ENCODE results near the gene NDUFS6. TPM values are rescaled to one million over a fixed set of nuclear protein-coding genes. Genes with fewer than 3 reads are reported as not detected.
A peak's percentile ranks its signal among the peaks of the same experiment; 100 is the strongest.

The NDUFS6 gene
- total RNA-seq, 1 experiment from 2014 or later = 72.8 TPM

DNA sequence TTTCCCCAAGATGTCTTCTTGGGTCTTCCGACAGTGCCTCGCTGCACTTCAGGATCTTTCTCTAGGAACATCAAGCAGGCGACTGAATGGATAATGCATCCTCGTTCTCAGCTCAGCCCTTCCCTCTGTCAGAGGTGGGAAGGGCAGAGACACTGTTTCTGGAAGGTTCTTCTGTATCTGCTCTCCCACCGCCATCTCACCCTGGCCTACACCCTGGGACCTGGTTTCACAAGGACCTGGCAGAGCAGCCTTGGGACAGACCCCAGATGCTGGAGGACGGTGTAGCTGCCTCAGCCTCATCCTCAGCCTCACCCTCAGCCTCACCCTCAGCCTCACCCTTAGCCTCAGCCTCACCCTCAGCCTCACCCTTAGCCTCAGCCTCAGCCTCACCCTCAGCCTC is 20.1 kb upstream of the NDUFS6 start:
- H3K9me3 ChIP-seq (ENCODE audit: low read depth, low read length, poor library complexity, severe bottlenecking) = no peaks in the 10 kb centered on the region
- peaks cover 4% of the 10 kb centered on the region for H3K27me3 ChIP-seq (replicated peaks; ENCODE audit: insufficient read depth, low read depth, low read length, poor library complexity)
- TF ChIP-seq, protein P1, sequence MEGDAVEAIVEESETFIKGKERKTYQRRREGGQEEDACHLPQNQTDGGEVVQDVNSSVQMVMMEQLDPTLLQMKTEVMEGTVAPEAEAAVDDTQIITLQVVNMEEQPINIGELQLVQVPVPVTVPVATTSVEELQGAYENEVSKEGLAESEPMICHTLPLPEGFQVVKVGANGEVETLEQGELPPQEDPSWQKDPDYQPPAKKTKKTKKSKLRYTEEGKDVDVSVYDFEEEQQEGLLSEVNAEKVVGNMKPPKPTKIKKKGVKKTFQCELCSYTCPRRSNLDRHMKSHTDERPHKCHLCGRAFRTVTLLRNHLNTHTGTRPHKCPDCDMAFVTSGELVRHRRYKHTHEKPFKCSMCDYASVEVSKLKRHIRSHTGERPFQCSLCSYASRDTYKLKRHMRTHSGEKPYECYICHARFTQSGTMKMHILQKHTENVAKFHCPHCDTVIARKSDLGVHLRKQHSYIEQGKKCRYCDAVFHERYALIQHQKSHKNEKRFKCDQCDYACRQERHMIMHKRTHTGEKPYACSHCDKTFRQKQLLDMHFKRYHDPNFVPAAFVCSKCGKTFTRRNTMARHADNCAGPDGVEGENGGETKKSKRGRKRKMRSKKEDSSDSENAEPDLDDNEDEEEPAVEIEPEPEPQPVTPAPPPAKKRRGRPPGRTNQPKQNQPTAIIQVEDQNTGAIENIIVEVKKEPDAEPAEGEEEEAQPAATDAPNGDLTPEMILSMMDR (conservative IDR thresholded peaks at IDR 0.05; ENCODE audit: low read depth, low read length) = no peak
- no peak for TF ChIP-seq EZH2 (IDR thresholded peaks at IDR 0.05; ENCODE audit: borderline replicate concordance, low read depth, low read length, poor library complexity, severe bottlenecking)
- H3K36me3 ChIP-seq (ENCODE audit: insufficient read depth, low read length, poor library complexity, severe bottlenecking) = no peaks in the 10 kb centered on the region
- CTCF ChIA-PET = no interaction called here
- H3K27ac ChIP-seq (ENCODE audit: low read depth, low read length, poor library complexity, severe bottlenecking) = no peak overlapping the region
- no peak overlapping the region for H3K4me3 ChIP-seq (ENCODE audit: low read depth, low read length, poor library complexity, severe bottlenecking)
- POLR2A ChIA-PET (ENCODE audit: low non-redundant PET) = no interaction called here
- intact Hi-C loops (cut with micrococcal nuclease; ENCODE audit: unreplicated experiment) = no loop called here
- peaks cover 7% of the 10 kb centered on the region for H3K4me1 ChIP-seq (ENCODE audit: insufficient read depth, low read length, poor library complexity, severe bottlenecking)
- no peak for DNase-seq (ENCODE audit: low spot score)
- no TSS peak for BruUV-seq (replicated peaks)

DNA sequence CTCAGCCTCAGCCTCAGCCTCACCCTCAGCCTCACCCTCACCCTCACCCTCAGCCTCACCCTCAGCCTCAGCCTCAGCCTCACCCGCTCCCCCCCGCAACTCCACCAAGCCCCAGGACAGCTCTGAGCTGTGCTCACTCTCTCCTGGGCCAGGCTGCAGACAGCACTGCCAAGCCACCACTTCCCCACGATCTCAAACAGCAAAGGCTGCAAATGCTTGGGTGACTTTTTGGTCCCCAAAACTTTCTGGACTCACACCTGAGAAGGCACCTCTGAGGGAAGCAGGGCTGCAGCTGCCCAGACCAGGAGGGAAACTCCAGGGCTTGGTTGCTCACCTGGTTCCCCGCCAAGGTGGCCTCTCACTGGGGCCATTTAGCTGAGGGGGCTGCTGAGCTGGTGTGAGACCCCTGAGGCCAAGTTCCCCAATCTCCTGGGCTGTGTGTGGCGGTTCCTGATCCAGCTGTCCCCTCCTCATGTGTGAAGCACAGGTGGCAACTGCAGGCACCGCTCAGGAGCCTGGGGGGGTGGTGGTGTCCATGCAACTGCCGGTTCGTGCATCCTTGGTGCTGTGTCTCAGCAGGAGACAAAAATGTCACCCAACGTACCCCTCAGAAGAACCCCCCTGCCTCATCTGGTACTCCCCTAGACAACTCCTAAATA is 19.4 kb upstream of the NDUFS6 start:
- no peak overlapping the region for H3K27ac ChIP-seq (ENCODE audit: low read depth, low read length, poor library complexity, severe bottlenecking)
- no peak overlapping the region for H3K4me3 ChIP-seq (ENCODE audit: low read depth, low read length, poor library complexity, severe bottlenecking)
- H3K27me3 ChIP-seq (replicated peaks; ENCODE audit: insufficient read depth, low read depth, low read length, poor library complexity) = peaks cover 4% of the 10 kb centered on the region
- H3K9me3 ChIP-seq (ENCODE audit: low read depth, low read length, poor library complexity, severe bottlenecking) = no peaks in the 10 kb centered on the region
- H3K36me3 ChIP-seq (ENCODE audit: insufficient read depth, low read length, poor library complexity, severe bottlenecking) = no peaks in the 10 kb centered on the region
- no peak for DNase-seq (ENCODE audit: low spot score)
- BruUV-seq (replicated peaks) = no TSS peak
- ChIA-PET CTCF (no interaction called here), POLR2A (ENCODE audit: low non-redundant PET) (no interaction called here)
- TF ChIP-seq EZH2 (IDR thresholded peaks at IDR 0.05; ENCODE audit: borderline replicate concordance, low read depth, low read length, poor library complexity, severe bottlenecking) = no peak
- TF ChIP-seq, protein P1 (conservative IDR thresholded peaks at IDR 0.05; ENCODE audit: low read depth, low read length) = no peak
- intact Hi-C loops (cut with micrococcal nuclease; ENCODE audit: unreplicated experiment) = no loop called here
- peaks cover 7% of the 10 kb centered on the region for H3K4me1 ChIP-seq (ENCODE audit: insufficient read depth, low read length, poor library complexity, severe bottlenecking)

DNA sequence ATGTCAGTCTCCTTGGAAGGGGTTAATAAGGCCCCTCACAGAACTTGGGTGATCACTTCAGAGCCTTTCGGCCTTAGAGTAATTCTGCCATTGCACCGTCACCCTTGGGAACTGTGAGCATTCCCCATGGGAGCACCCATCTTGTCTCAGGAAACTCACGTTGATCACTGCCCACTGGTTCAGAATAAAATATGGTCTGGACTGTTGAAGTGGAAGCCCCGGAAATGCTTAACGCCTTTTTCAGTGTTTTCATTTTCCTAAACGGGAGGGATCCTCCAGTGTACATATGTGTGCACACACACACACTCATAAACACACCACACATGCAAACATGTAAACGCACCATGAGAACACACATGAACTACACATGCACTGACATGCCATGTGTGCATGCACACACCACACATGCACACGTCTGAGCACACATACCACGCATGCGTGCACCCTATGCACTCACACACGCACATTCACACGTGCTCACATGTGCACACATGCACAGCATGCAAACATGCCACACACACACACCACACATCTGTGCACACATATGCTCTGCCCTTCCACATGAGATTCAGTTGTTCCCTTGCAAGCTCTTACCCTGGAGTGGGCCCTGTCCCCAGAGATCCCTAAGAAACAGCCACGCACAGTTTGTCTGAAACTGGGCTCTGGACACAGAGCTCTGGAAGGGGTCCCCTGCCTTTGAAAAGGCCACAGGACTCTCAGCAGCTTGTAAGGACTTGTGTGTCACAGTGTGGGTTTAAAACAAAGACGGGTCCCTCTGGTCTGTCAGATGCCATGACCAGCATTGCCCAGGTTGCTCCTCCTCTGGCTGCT is 18.6 kb upstream of the NDUFS6 start:
- DNase-seq (ENCODE audit: low spot score) = peak; percentile 44
- intact Hi-C loops (cut with micrococcal nuclease; ENCODE audit: unreplicated experiment) = no loop called here
- Histone ChIP-seq H3K4me1 (ENCODE audit: insufficient read depth, low read length, poor library complexity, severe bottlenecking) (peaks cover 7% of the 10 kb centered on the region), H3K4me3 (ENCODE audit: low read depth, low read length, poor library complexity, severe bottlenecking) (no peak overlapping the region), H3K27ac (ENCODE audit: low read depth, low read length, poor library complexity, severe bottlenecking) (no peak overlapping the region), H3K36me3 (ENCODE audit: insufficient read depth, low read length, poor library complexity, severe bottlenecking) (no peaks in the 10 kb centered on the region), H3K27me3 (replicated peaks; ENCODE audit: insufficient read depth, low read depth, low read length, poor library complexity) (no peaks in the 10 kb centered on the region), H3K9me3 (ENCODE audit: low read depth, low read length, poor library complexity, severe bottlenecking) (no peaks in the 10 kb centered on the region)
- CTCF ChIA-PET = no interaction called here
- TF ChIP-seq, protein P1 (conservative IDR thresholded peaks at IDR 0.05; ENCODE audit: low read depth, low read length) = no peak
- TF ChIP-seq EZH2 (IDR thresholded peaks at IDR 0.05; ENCODE audit: borderline replicate concordance, low read depth, low read length, poor library complexity, severe bottlenecking) = no peak
- POLR2A ChIA-PET (ENCODE audit: low non-redundant PET) = no interaction called here
- BruUV-seq (replicated peaks) = no TSS peak
